HG03521 (cell line): ENCODE data around the gene STRADA.

Experiments
- ATAC-seq: cut with Tn5 transposase; IDR thresholded peaks from one replicate; pipeline ENCODE4 v1.9.1; 2021; ENCODE audit warnings: mild to moderate bottlenecking, moderate library complexity; ENCODE audit not compliant: unreplicated experiment

STRADA gene

GRCh38 chr17:63741408-63742173 is at the start of gene STRADA:
Gene STRADA, minus strand, starts transcription at chr17:63741799. Its CDS starts 13,430 bp downstream, at chr17:63728369.
- peak; percentile 94 for ATAC-seq

- no peak for ATAC-seq
Measured at GRCh38 chr17:63790057-63790456, 48.5 kb upstream of the STRADA start.

- ATAC-seq, result no peak
Measured at GRCh38 chr17:63786971-63787711, 45.5 kb upstream of the STRADA start.

GRCh38 chr17:63786117-63786516 is 44.5 kb upstream of the STRADA start:
- ATAC-seq, result no peak

GRCh38 chr17:63785556-63785955 is 44.0 kb upstream of the STRADA start:
- ATAC-seq, result no peak

GRCh38 chr17:63783522-63783921 is 41.9 kb upstream of the STRADA start:
- no peak for ATAC-seq

GRCh38 chr17:63780928-63781327 is 39.3 kb upstream of the STRADA start:
- ATAC-seq, result no peak

GRCh38 chr17:63780507-63780906 is 38.9 kb upstream of the STRADA start:
- ATAC-seq, result no peak

GRCh38 chr17:63775420-63775819 is 33.8 kb upstream of the STRADA start:
- ATAC-seq, result no peak

DNA sequence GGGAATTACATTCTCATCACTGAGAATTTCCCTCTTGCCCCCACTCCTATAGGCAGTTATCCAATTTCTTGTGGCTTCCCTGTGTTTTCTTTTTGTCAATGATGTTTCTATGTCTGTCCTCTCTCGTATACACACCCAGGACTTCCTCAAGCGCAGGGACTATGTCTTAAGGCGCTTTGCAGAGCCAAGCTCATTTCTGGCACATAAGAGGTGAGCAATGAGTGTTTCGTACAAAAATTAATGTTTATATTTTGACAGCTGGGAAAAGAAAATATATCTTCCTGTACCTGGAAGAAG is 33.3 kb upstream of the STRADA start:
- no peak for ATAC-seq

DNA sequence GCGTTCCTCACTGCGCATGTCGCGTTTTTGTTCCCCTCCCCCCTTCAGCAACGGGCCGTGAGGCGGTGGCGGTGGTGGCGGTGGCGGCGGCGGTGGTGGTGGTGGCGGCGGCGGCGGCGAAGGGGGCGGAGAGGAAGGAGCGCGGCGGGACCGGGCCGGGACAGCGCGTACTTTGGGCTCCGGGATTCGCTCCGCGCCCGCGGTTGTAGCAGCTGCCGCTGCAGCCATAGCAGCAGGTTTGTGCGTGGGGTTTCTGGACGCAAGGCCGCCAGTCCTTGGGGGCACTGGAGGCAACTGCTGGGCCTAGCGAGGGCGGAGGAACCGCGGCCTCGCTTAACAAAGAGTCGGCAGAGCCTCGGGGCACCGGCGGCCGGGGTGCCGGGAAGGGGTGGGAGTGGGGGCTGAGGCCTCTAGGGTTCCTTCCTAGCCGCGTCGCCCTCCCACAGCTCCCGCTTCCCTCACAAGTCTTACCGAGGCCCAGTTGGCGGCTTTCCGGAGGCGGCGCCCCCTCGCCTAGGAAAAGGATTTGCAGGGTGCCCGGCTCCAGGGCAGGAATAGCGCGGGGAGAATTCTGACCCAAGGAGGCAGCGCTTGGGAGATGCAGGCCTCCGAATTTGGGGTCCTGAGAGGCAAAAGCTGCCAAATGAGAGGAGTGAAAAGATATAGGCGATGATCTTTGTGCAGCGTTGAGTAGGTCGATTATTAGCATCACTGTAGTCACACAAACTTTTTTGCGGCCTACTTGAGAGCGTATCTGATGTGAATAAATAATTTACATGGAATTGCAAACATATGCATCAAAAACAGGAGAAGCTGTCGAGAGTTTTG is 32.8 kb upstream of the STRADA start, which contains the start of gene DDX42:
TSS of gene DDX42 (plus strand) at position 30 of the 828 bp plus-strand sequence. CDS start 12,880 bp downstream, outside the sequence.
- ATAC-seq, result no peak

GRCh38 chr17:63773272-63774140 is 31.9 kb upstream of the STRADA start, which contains the start of gene CCDC47:
Gene CCDC47, minus strand, starts transcription at chr17:63773597. Its CDS starts 7,422 bp downstream, at chr17:63766175.
- ATAC-seq, result peak; percentile 83

DNA sequence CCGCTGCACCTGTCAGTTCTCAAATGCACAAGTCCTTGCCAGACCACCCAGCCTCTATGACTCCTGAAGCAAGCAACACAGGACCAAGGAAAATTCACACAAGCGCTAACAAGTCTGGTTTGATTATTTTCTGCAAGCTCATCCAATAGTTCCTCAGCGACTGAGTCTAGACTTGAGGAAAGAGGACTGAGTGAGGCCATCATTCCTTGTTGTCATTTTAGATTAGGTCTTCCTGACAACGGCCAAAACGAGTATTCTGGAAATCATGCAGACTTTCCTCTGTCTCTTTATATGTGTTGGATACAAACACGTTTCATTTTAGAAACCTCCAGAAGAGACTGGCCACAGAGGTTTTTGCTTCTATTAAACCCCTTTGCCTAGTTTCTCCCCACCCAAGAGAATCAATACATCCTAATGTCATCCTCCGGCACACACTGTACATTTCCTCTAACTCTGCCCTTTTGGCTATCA is 31.2 kb upstream of the STRADA start:
- no peak for ATAC-seq

DNA sequence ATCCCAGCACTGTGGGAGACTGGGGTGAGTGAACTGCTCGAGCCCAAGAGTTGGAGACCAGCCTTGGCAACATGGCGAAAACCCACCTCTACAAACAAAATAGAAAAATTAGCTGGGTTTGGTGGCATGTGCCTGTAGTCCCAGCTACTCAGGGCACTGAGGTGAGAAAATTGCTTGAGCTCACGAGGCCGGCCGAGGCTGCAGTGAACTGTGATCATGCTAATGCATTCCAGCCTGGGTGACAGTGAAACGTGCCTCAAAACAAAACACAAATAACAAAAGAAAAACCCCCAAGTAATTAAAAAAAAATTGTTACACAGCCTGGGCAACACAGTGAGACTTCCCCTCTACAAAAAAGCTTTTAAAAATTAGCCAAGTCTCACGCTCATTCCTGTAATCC is 26.8 kb upstream of the STRADA start:
- ATAC-seq, result no peak

DNA sequence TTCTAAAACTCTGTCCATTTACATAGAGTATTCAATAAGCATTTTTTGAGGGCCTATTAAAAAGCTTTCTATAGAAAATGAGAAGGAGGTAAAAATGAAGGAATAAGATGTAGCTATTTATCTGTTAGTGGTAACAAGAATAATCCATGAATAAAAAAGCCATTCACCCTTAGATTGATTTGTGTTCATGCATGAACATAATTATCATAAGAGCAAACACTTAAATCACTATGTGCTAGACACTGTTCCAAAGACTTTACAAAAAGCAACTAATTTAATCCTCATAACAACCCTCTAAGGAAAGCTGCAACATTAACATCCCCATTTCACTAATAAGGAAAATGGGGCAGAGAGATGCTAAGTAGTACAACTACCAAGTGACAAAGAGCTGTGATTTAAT is 25.2 kb upstream of the STRADA start:
- ATAC-seq, result no peak

GRCh38 chr17:63764716-63765115 is 23.1 kb upstream of the STRADA start:
- no peak for ATAC-seq

DNA sequence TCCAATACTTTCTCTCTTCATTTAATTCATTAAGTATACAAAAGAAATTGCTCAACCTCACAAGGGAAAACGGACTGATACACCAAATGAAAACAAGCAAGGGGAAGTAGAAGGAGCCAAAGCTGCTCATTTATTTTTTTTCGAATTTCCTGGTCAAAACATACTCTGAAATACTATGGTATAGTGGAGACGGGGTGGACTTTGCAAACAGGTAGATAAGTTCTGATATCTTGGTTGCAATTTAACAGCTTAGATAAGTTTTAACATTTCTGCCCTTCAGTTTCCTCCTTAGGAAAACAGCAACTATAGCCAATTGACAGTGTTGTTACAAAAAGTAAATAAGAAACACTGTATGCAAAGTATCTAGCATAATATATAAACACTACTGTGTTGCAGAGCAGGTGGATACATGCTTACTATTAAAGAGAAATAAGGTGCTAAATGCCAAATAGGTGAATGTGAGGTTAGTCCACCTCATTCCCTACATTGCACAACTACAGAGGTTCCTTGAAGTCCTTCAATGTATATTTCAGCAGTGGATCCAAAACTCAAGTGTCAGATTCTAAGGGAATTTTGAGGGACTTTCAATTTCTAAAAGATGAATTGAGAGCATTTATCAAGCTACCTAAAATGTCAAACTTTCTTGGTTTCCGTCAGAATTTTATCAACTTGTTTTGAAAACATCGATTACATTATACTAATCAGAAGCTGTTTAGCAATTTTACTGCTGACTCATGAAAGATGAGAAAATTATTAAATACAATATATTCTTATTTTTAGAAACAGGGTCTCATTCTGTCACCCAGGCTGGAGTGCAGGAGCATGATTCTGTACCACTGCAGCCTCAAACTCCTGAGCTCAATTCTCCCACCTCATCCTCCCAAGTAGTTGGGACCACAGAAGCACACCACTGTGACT is 20.8 kb upstream of the STRADA start:
- ATAC-seq, result no peak

- ATAC-seq, result no peak
Measured at GRCh38 chr17:63760771-63761539, 19.4 kb upstream of the STRADA start.
